ENCODE data around the gene RNU6-9. TPM values are rescaled to one million over a fixed set of nuclear protein-coding genes. Genes with fewer than 3 reads are reported as not detected.
A peak's percentile ranks its signal among the peaks of the same experiment; 100 is the strongest.

RNU6-9 gene
- total RNA-seq, 4 donors from 2014 or later: not detected

GRCh38 chr19:932648-933552 lies 39.6 kb downstream of the RNU6-9 start:
- TF ChIP-seq POLR2AphosphoS5 (IDR thresholded peaks at IDR 0.05) (peak; percentile 93), POLR2A (IDR thresholded peaks at IDR 0.05) (no peak), EP300 (IDR thresholded peaks at IDR 0.05) (no peak), CTCF (IDR thresholded peaks at IDR 0.05) (peak in 1 of 4 experiments; percentile 14)
- WGBS, 2 donors (ENCODE audit: low coverage in 1 of 2): 20 to 64% methylated on average over 2 to 7 of the region's 54 CpGs
- peak overlapping the region in 3 of 4 donors; percentile 80 to 81 (median 81) for H3K27ac ChIP-seq

GRCh38 chr19:933553-933882 lies 40.2 kb downstream of the RNU6-9 start:
- WGBS, 2 donors (ENCODE audit: low coverage in 1 of 2): 9% methylated on average over 4 of the region's 14 CpGs; no CpG with 5 or more reads in 1 of the 2 donors
- H3K36me3 ChIP-seq: peaks cover 0 to 15% of the 10 kb centered on the region in 2 donors
- H3K27me3 ChIP-seq: no peaks in the 10 kb centered on the region
- peak overlapping the region in 1 of 2 donors; percentile 16 for H3K4me3 ChIP-seq
- ATAC-seq: no peak
- H3K27ac ChIP-seq: peak overlapping the region in 3 of 4 donors; percentile 80 to 81 (median 81)
- H3K4me1 ChIP-seq: peaks cover 0 to 45% (median 30%) of the 10 kb centered on the region in 3 donors
- H3K9me3 ChIP-seq: no peaks in the 10 kb centered on the region
- TF ChIP-seq POLR2AphosphoS5 (IDR thresholded peaks at IDR 0.05) (no peak), EP300 (IDR thresholded peaks at IDR 0.05) (no peak), CTCF (IDR thresholded peaks at IDR 0.05) (no peak), POLR2A (IDR thresholded peaks at IDR 0.05) (no peak)

More at GRCh38 chr19:932648-933552, 39.6 kb downstream of the RNU6-9 start:
- no peaks in the 10 kb centered on the region for H3K27me3 ChIP-seq
- peak overlapping the region in 1 of 2 donors; percentile 16 for H3K4me3 ChIP-seq
- no peaks in the 10 kb centered on the region for H3K9me3 ChIP-seq
- H3K36me3 ChIP-seq: peaks cover 0 to 15% of the 10 kb centered on the region in 2 donors
- H3K4me1 ChIP-seq: peaks cover 0 to 51% (median 30%) of the 10 kb centered on the region in 3 donors
- peak; percentile 87 for ATAC-seq

GRCh38 chr19:934197-934840 lies 41.0 kb downstream of the RNU6-9 start:
- Histone ChIP-seq H3K4me3 (no peak overlapping the region), H3K9me3 (no peaks in the 10 kb centered on the region), H3K27ac (peak overlapping the region in 3 of 4 donors; percentile 80 to 81 (median 81)), H3K27me3 (no peaks in the 10 kb centered on the region), H3K36me3 (peaks cover 0 to 9% of the 10 kb centered on the region in 2 donors), H3K4me1 (peaks cover 0 to 45% (median 30%) of the 10 kb centered on the region in 3 donors)
- no peak for ATAC-seq
- WGBS, 2 donors (ENCODE audit: low coverage in 1 of 2): 80% methylated on average over 9 of the region's 29 CpGs; no CpG with 5 or more reads in 1 of the 2 donors
- TF ChIP-seq EP300 (IDR thresholded peaks at IDR 0.05) (no peak), POLR2AphosphoS5 (IDR thresholded peaks at IDR 0.05) (no peak), POLR2A (IDR thresholded peaks at IDR 0.05) (no peak), CTCF (IDR thresholded peaks at IDR 0.05) (no peak)

GRCh38 chr19:934865-935479 lies 41.7 kb downstream of the RNU6-9 start:
- ATAC-seq: peak; percentile 90
- TF ChIP-seq POLR2AphosphoS5 (IDR thresholded peaks at IDR 0.05): peak; percentile 93
- no peak for TF ChIP-seq POLR2A (IDR thresholded peaks at IDR 0.05)
- peak in 1 of 4 experiments; percentile 15 for TF ChIP-seq CTCF (IDR thresholded peaks at IDR 0.05)
- TF ChIP-seq EP300 (IDR thresholded peaks at IDR 0.05): no peak
- Histone ChIP-seq H3K27me3 (no peaks in the 10 kb centered on the region), H3K27ac (peak overlapping the region in 3 of 4 donors; percentile 80 to 81 (median 81)), H3K4me1 (peaks cover 0 to 47% (median 30%) of the 10 kb centered on the region in 3 donors), H3K36me3 (peaks cover 0 to 2% of the 10 kb centered on the region in 2 donors), H3K9me3 (no peaks in the 10 kb centered on the region), H3K4me3 (no peak overlapping the region)
- 4 to 17% methylated on average over 6 to 9 of the region's 31 CpGs for WGBS, 2 donors (ENCODE audit: low coverage in 1 of 2)

Data from gastroesophageal sphincter (tissue), 4 donors.